Dermis blood vessel endothelial cell (primary cell): Measurements from ENCODE around the gene OR9G1. TPM values are rescaled to one million over a fixed set of nuclear protein-coding genes. Genes with fewer than 3 reads are reported as not detected.

Experiments
- total RNA-seq: library from RNA; depleted of rRNA; stranded (reverse); fragments of >200 nt; gene quantifications from 2 replicates; pipeline ENCODE4 v1.2.3, GENCODE V29; 2014

Gene OR9G1
- total RNA-seq, 1 donor from 2014 or later, result not detected

Other genes with a start within 250 kb of the OR9G1 start
- gene OR5M3, start 225.7 kb upstream of the OR9G1 start, total RNA-seq, result not detected in 2 replicates
- gene OR5M8, start 207.7 kb upstream of the OR9G1 start, total RNA-seq, result not detected in 2 replicates
- not detected in 2 replicates for gene OR5M11, start 155.8 kb upstream of the OR9G1 start, total RNA-seq
- not detected in 2 replicates for gene OR5M10, start 121.4 kb upstream of the OR9G1 start, total RNA-seq
- not detected in 2 replicates for gene OR5M1, start 84.2 kb upstream of the OR9G1 start, total RNA-seq
- gene OR5AP2, start 56.7 kb upstream of the OR9G1 start, total RNA-seq, result not detected in 2 replicates
- not detected in 2 replicates for gene OR5AR1, start 35.4 kb upstream of the OR9G1 start, total RNA-seq
- gene OR9G4, start 49.6 kb downstream of the OR9G1 start, total RNA-seq, result not detected in 2 replicates